Stimulated activated CD4-positive, alpha-beta T cell treated with anti-CD3 and anti-CD28 coated beads, Interleukin-12 subunit alpha, Interleukin-12 subunit beta, amount 100 ng/mL, for 4 hours (primary cell): ENCODE results near the gene EFNA1.

Source experiments
- DNase-seq: peaks from one replicate; pipeline ENCODE4 v3.0.0-alpha.2; 2020

EFNA1 gene

DNA sequence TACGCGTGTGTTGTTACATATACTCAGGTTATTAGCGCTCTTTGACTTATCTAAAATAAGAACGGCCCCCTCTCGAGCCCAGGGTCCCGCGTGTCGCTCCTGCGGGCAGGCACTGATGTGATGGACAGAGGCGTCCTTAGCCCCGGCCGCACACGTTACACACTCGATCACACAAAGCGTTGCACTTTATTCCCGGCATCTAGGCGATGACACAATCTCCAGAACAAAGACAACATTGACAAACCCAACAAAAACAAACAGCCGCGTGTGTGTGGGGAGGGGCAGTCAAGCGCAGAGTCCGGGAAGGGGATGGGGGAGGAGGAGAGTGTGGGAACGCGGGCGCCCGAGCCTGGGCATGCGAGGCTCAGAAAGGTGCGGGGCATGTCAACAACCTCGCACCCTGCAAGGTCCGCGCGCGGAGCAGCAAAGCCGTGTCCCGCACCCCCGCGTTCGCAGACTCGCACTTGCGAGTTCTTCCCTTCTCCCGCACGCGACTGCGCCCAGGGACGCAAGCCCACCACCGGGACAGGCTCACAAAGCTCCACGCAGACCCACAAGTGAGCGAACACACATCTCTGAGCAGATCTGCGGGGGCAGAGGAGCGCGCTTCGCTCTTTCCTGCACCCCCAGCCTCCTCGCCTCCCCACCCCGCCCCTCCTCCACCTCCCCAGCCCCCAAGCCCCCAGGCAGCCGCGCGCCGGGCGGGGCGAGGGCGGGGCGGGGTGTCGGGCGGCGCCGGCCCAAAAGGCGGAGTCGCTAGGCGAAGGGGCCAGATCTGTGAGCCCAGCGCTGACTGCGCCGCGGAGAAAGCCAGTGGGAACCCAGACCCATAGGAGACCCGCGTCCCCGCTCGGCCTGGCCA is at the start of gene EFNA1:
TSS of gene EFNA1 (plus strand) at position 772 of the 862 bp plus-strand sequence. CDS start 102 bp downstream, outside the sequence.
- DNase-seq: peak; percentile 47

DNA sequence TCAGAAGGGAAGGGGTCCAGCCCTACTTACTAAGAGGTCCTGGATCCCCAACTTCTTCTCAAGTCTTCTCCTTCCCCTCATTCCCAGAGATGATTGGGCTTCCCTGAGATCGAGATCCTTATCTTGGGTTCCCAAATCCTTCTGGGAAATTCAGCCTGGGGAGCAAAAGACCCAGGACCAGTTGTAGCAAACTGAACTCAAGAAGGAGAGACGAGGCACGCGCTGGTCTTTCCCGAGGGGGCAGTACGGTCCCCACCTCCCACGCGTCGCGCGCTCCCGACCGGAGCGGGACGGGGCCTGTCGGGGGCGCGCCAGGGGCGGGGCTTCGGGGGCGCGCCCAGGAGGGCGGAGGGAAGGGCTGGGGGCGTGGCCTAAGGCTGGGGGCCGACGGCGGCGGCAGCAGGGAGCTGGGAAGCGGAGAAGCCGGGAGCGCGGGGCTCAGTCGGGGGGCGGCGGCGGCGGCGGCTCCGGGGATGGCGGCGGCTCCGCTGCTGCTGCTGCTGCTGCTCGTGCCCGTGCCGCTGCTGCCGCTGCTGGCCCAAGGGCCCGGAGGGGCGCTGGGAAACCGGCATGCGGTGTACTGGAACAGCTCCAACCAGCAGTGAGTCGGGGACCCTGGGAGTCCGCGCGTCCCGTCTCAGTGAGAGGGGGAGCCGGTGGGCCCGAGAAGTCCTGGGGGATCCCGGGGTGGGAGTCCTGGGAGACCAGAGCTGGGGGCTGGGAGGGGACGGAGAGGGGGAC is 49.0 kb upstream of the EFNA1 start, which contains the start of gene EFNA3:
TSS of gene EFNA3 (plus strand) at position 369 of the 741 bp plus-strand sequence. CDS start at position 474, 105 bp downstream.
- peak; percentile 68 for DNase-seq

DNA sequence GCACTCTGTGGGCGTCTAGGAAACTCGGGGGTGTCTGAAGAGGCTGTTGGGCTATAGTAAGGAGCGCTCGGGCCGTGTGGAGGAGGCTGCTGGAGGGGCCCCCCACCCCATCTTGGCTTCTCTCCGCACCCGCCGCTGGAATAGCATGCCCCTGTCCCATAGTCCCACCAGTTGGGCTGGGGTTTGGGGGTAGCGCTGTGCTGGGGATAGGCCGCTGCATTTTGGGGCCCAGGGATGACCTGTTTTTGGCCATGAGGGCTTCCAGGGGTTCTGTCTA is 48.5 kb upstream of the EFNA1 start:
- DNase-seq: no peak

DNA sequence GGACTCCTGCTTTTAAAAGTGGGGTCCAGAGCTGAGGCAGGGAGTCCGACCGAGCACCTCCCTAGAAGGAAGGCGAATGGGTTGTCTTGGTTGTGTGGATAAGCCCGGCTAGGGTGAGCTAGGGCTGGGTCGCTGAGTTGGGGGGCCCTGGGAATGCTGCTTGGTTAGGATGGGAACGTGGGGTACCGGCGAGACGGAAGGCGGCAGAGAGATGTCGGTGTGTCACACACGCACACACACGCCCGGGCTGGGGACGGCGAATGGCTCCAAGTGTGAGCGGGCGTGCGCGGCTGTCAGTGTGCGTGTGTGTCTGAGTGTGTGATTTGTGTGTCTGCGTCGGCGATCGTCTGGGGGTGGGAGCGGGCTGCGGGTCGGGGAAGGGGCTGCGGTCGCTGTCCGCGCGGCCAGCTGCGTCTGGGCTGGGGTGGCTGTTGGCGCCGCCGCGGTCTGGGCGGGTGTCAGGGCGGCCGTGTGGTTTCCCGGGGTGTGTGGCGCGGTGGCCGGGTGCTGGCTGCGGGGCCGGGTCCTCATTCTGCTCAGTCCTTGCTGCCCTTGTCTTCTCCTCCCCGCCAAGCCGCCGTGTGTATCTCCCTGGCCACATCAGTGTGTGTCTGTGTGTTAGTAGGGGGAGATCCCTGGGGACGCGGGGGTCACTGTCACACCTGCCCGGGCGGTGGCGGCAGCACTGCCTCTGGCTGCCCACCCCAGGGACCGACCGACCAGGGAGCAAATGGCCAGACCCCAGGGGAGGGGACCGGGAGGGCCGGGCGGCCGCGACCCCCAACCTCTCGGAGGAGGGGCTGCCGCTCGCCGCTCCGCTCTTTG is 48.0 kb upstream of the EFNA1 start:
- DNase-seq: no peak

DNA sequence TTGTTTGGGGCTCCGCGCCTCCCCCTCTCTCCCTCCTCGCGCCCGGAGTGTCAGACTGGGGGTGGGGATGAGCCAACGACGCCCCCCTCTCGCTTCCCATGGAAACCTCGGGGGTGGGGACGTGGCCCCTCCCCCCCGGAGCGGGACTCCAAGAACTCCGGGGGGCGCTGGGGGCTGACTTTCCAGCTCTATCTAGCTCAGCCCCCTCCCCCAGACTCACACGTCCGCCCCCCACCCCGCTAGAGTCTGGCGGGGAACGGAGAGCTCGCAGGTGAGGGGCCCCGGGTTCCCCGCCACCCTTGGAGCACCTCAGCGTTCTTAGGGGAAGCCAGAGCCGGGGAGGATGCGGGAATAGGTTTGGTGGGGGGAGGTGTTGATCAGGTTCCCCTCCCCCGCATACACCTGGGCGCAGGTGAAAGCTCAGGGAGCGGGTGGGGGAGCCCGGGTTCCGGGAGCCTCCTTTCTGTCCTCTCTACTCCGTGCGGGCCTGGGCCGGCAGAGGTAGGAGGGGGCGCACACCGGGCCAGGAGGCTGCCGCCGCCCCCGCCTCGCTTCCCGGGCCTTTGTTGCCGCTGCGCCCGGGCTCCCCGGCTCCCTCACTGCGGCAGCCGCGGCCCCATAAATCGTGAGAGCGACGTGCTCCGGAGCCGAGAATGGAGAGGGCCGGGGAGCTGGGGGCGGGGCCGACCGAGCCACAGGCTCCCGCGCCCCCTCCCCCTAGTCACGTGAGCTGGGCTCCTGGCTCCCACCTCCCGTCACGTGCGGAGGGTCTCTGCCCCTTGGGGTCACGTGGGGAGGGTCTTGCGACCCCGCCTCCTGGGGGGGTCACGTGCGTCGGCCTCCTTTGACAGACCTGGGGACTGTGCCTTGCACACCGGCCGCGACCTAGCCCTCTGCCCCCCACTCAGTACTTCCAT is 47.1 kb upstream of the EFNA1 start:
- no peak for DNase-seq

- no peak for DNase-seq
These were observed 46.0 kb upstream of the EFNA1 start for GRCh38 chr1:155081472-155082300.

DNA sequence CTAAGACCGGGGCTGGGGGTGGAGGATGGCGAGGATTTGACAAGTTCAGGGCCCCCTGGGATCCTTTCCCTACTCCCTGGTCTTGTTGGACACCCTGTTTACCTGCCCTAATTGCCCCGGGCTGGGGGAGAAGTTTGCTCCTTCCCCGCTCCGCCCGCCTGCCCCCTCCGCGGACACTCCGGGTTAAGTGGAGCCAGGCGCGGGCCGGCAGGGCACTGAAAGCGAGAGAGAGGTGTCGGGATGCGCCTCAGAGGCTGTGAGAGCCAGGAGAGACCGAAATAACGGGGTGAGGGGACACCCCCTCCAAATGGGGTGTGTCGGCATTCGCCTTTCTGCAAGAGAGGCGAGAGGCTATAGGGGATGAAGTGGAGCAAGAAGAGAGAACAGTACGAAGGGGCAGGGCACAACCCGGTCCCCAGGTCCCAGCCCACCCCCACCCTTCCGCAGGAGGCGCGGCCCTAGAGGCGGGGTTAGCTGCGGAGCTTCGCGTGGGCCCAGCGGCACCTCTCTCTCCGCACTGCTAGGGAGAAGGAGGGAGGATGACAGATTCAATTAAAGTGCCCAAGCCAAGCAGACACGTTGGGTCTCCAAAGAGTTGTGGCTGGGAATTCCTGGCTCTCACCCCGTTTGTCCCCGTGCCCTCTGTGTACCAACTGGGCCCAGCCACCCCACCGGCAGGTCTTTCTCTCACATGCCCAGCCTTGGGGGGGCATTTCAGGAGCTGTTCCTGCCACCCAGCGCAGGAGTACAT is 45.2 kb upstream of the EFNA1 start:
- no peak for DNase-seq

- DNase-seq: no peak
These were observed 44.6 kb upstream of the EFNA1 start for GRCh38 chr1:155083052-155083541.

DNA sequence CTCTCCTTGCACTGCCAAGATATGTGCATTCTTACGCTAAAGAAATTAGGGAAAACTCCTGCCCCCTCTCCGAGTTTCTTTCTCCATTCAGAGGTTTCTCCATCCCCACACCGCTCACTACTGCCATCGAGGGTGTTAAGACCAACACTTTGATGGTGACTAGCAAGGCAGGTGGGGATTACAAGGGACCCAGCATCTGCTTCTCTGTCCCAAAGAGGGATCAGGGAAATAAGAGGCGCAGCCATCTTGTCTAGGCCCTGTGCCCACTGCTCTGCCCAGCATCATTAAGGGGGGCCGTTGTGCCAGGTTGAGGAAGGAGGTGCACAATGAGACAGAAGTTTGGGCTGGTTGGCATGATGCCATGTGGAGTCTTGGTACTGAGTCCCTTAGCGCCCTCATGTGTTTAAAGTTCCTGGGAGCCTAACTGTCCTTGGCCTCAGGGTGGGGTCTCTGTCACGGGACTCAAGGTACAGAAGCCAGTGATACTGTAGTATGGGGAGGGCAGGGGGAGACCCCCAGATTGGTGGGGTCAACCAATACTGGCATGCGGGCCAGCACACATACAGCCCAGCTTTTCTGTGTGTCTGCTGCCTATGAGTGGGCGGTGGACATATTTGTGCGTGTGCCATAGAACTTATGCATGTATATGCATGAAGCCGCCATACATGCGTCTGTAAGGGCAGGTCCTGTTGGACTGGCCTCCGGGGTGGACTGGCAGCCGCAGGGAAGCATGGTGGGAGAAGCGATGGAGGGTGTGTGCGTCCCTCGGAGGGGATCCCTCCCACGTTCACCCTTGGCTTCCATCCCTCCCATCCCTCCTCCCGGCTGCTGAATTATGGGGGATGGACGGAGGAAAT is 43.6 kb upstream of the EFNA1 start:
- DNase-seq: no peak

- peak; percentile 90 for DNase-seq
These were observed 42.8 kb upstream of the EFNA1 start for GRCh38 chr1:155084722-155085503.

DNA sequence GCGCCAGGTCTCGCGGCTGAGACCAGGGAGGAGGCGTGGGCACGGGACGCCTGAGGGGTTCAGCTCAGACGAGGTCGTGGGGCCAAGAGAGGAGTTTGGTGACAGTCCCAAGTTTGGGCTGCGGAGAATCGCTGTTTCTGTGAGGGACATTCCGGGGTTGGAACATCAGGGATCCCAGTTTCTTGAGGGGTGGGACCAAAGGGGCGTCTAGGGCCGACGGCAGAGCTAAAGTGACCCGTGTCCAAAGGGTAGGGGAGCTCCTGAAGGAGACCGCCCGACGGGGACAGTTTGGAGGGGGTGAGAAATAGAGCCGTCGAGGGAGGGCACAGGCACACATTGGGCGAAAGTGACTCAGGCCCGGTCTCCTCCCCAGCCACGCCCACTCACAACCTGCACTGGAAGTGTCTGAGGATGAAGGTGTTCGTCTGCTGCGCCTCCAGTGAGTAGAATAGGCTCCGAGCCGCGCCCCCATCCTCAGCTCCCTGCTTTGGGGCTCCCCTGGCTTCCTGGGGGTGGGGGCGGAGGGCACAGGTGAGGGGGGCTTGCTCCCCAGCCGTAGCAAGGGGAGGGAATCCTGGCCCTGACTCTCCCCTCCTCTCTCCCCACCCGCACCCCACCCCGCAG is 42.1 kb upstream of the EFNA1 start:
- DNase-seq: peak; percentile 71

GRCh38 chr1:155086128-155086741 is 41.4 kb upstream of the EFNA1 start:
- DNase-seq: peak; percentile 74

GRCh38 chr1:155086856-155087535 is 40.7 kb upstream of the EFNA1 start:
- no peak for DNase-seq

DNA sequence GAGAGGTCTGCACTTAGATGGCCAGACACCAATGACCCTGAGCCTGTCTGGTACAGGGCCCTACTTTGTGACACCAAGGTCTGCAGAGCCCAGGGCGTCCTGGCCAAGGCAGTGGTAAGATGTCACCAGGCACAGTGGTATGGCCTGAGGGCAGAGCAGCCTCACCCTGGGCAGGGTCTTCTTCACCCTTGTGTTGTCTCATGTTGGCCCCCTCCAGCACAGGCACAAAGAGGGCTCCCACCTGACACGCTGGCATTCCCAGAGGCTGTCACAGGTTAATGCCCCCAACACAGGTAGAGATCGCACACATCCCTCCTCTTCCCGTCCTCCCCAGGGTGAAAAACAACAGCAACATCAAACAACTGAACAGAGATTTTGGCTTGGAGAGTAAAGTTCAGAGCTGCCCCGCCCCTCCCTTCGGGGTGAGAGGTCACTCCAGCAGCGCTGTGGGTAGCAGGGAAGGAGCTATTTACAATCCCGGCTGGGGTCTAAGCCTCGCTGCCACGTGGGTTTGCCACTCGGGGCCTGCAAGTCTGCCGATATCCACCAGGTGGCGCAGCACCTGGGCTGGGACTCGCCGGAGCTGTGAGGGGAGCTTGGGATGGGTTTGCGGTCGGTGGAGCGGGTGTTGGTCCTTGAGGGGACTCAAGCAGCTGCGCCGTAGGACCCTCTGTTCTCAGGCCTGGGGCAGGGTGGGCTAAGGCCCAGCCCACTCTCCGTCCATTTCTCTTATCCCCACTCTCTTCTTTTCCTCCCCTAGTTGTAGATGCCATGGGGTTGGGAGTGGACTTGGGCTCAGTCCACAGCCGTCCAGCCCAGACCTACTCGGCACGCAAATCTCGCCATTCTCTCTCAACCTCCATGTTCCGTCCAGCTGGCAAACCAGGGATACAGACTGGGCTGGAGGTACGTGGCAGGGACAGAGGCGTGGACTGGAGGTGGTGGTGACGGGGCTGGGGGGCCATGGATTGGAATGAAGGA is 36.3 kb upstream of the EFNA1 start:
- peak; percentile 81 for DNase-seq

GRCh38 chr1:155092131-155092530 is 35.5 kb upstream of the EFNA1 start:
- no peak for DNase-seq

DNA sequence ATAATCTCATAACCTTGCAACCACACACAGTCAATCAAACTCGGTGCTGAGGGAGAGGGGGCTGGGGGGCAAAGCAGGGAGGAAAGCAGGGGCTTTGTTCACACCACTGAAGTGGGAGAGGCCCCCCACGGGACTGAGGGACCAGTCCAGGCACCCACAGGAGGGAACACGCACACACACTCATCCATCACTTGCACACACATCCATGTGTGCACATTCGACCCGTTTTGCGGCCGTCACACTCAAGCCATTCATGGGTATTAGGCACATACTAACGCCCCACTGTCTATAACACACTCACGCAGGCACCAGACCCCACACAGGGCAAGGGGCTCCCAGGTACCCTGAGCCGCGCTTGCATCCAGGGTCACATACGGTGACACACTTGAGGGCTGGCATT is 35.0 kb upstream of the EFNA1 start:
- DNase-seq: no peak
